ENCODE results near the gene C14orf119. TPM values are rescaled to one million over a fixed set of nuclear protein-coding genes. Genes with fewer than 3 reads are reported as not detected.

The C14orf119 gene
- total RNA-seq, 1 donor from 2014 or later = 37.5 TPM

DNA sequence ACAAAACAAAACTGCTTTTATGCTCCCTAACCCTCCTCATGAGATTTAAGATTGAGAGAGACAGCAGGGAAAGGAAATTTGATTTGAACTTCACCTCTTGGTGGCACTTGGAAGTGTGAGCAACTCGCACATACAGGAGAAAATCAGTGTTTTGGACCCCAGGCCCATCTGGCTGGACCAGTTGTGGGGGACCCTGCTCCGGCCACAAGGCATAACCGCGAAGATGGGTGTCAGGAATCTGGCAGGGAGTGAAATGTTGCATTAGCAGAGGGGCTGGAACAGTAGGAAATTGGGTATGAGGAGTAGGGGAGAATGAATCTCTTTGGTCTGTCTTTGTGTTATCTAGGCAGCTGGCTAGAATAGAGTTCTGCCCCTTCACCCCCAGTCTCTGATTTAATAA, 8.3 kb downstream of the C14orf119 start:
- Mint-ChIP-seq H3K4me1 (peaks cover 20% of the 10 kb centered on the region), H3K27ac (no peak overlapping the region), H3K36me3 (peaks cover 6% of the 10 kb centered on the region), H3K4me3 (no peak overlapping the region), H3K27me3 (ENCODE audit: insufficient read depth, low read depth) (peaks cover 6% of the 10 kb centered on the region), H3K9me3 (peaks cover 2% of the 10 kb centered on the region)
- H3K27ac ChIP-seq = no peak overlapping the region
- no peak for DNase-seq (ENCODE audit: low spot score)
- H3K9me3 ChIP-seq (ENCODE audit: low read depth) = no peaks in the 10 kb centered on the region
- no peak overlapping the region for H3K4me3 ChIP-seq
- H3K36me3 ChIP-seq = no peaks in the 10 kb centered on the region
- TF ChIP-seq EZH2 (IDR thresholded peaks at IDR 0.05) (no peak), CTCF (IDR thresholded peaks at IDR 0.05) (no peak), EZH2phosphoT487 (IDR thresholded peaks at IDR 0.05) (no peak)
- no peaks in the 10 kb centered on the region for H3K27me3 ChIP-seq
- H4K20me1 ChIP-seq (ENCODE audit: low read depth) = no peaks in the 10 kb centered on the region
- H3K4me2 ChIP-seq = no peak overlapping the region
- no peak overlapping the region for H3K9ac ChIP-seq
- peaks cover 13% of the 10 kb centered on the region for H3F3A ChIP-seq (ENCODE audit: low read depth)
- no peak overlapping the region for H2AFZ ChIP-seq (replicated peaks)
- peaks cover 8% of the 10 kb centered on the region for H3K4me1 ChIP-seq
- peaks cover 7% of the 10 kb centered on the region for H3K79me2 ChIP-seq (ENCODE audit: low read depth)

DNA sequence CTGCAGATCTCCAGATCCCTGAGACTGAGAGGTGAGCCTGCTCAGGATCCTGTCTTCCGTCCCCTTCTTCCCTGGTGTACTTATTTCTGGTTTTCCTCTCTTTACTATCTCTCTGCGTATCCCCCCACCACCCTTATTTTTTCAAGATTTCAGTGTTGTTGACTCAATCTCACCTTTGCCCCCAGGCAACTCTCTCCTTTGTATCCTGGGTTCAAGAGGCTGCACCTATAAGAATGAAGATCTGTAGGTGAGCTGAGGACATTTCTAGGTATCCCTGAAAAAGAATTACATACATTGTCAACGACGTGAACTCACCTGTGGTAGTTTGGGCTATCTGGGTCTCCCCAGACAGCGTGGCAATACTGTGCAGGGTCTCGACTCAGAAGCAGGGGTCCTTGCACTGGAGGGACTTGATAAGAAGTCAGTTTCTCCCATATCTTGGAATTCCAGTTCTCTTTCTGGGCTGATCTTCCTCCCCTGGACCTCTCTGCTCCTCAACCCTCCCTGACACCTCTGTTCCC, 8.8 kb downstream of the C14orf119 start:
- H3K9ac ChIP-seq = no peak overlapping the region

DNA sequence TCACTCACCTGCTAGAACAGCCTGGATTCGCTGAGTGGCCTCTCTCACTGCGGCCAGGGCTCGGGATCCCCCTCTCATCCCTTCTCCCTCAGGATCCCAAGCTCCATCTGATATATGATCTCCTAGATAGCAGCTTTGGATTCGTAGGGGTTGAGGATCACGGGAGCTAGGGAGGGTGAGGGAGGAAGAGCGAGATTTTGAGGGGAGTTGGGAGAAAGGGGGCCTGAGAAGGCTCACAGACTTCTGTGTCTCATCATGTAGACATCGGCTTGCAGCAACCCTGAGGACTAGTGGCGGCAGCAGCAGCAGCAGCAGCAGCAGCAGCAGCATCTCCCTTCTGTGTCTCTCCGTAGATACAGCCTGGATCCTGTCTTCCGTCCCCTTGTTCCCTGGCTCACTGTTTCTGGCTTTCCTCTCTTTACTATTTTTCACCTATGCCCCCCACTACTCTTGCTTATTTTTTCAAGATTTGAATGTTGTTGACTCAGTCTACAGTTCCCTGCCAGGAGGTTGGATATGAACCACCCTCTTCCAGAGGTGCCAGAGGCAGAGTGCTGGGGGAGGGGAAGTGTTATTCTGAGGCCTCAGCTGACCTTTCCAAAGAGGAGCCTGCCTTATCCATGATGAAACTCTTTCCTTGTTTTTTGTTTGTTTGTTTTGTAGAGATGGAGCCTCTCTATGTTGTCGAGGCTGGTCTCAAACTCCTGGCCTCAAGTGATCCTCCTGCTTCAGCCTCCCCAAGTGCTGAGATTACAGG, 9.5 kb downstream of the C14orf119 start, which contains the start of gene CIROP:
TSS of gene CIROP (minus strand) at position 399 of the 757 bp plus-strand sequence. CDS start at position 330, 69 bp downstream.
- no peak for DNase-seq (ENCODE audit: low spot score)
- Mint-ChIP-seq H3K4me3 (peak within 1 kb of the TSS; percentile 25), H3K9me3 (peaks cover 4% of the 10 kb centered on the region), H3K36me3 (no peaks in the 10 kb centered on the region), H3K27me3 (ENCODE audit: insufficient read depth, low read depth) (peaks cover 6% of the 10 kb centered on the region), H3K27ac (peak within 1 kb of the TSS; percentile 6), H3K4me1 (peaks cover 20% of the 10 kb centered on the region)
- no peak within 1 kb of the TSS for H3K9ac ChIP-seq
- TF ChIP-seq EZH2 (IDR thresholded peaks at IDR 0.05) (no peak), CTCF (IDR thresholded peaks at IDR 0.05) (no peak), EZH2phosphoT487 (IDR thresholded peaks at IDR 0.05) (no peak)
- H3K36me3 ChIP-seq = no peaks in the 10 kb centered on the region
- H3F3A ChIP-seq (ENCODE audit: low read depth) = peaks cover 13% of the 10 kb centered on the region
- no peak within 1 kb of the TSS for H3K27ac ChIP-seq
- H3K9me3 ChIP-seq (ENCODE audit: low read depth) = no peaks in the 10 kb centered on the region
- H3K79me2 ChIP-seq (ENCODE audit: low read depth) = no peaks in the 10 kb centered on the region
- H4K20me1 ChIP-seq (ENCODE audit: low read depth) = no peaks in the 10 kb centered on the region
- peaks cover 8% of the 10 kb centered on the region for H3K4me1 ChIP-seq
- H2AFZ ChIP-seq (replicated peaks) = peak within 1 kb of the TSS; percentile 63
- H3K27me3 ChIP-seq = no peaks in the 10 kb centered on the region
- no peak within 1 kb of the TSS for H3K4me3 ChIP-seq
- H3K4me2 ChIP-seq = no peak within 1 kb of the TSS

More for the DNA sequence above, 8.8 kb downstream of the C14orf119 start:
- Mint-ChIP-seq H3K36me3 (peaks cover 2% of the 10 kb centered on the region), H3K4me3 (no peak overlapping the region), H3K4me1 (peaks cover 20% of the 10 kb centered on the region), H3K27ac (no peak overlapping the region), H3K27me3 (ENCODE audit: insufficient read depth, low read depth) (peaks cover 6% of the 10 kb centered on the region), H3K9me3 (peaks cover 4% of the 10 kb centered on the region)
- no peak for DNase-seq (ENCODE audit: low spot score)
- no peaks in the 10 kb centered on the region for H3K9me3 ChIP-seq (ENCODE audit: low read depth)
- peaks cover 13% of the 10 kb centered on the region for H3F3A ChIP-seq (ENCODE audit: low read depth)
- peak overlapping the region; percentile 63 for H2AFZ ChIP-seq (replicated peaks)
- no peaks in the 10 kb centered on the region for H3K36me3 ChIP-seq
- H4K20me1 ChIP-seq (ENCODE audit: low read depth) = no peaks in the 10 kb centered on the region
- H3K4me1 ChIP-seq = peaks cover 8% of the 10 kb centered on the region
- H3K4me2 ChIP-seq = no peak overlapping the region
- H3K27ac ChIP-seq = no peak overlapping the region
- H3K27me3 ChIP-seq = no peaks in the 10 kb centered on the region
- no peak overlapping the region for H3K4me3 ChIP-seq
- H3K79me2 ChIP-seq (ENCODE audit: low read depth) = peaks cover 2% of the 10 kb centered on the region
- TF ChIP-seq EZH2 (IDR thresholded peaks at IDR 0.05) (no peak), CTCF (IDR thresholded peaks at IDR 0.05) (no peak), EZH2phosphoT487 (IDR thresholded peaks at IDR 0.05) (no peak)

Data from neural progenitor cell (in vitro differentiated cells).